ENCODE data around the gene SRRD. TPM values are rescaled to one million over a fixed set of nuclear protein-coding genes. Genes with fewer than 3 reads are reported as not detected.

The SRRD gene
- total and polyA plus RNA-seq, 2 of the 13 experiments (the other 11 are each of a cell fraction or from before 2014, with no cell fraction given), result 22.8 to 36.6 TPM

GRCh38 chr22:26512149-26512793 is 28.6 kb downstream of the SRRD start, which contains the start of gene TFIP11 (continued):
- TF ChIP-seq, protein P1, sequence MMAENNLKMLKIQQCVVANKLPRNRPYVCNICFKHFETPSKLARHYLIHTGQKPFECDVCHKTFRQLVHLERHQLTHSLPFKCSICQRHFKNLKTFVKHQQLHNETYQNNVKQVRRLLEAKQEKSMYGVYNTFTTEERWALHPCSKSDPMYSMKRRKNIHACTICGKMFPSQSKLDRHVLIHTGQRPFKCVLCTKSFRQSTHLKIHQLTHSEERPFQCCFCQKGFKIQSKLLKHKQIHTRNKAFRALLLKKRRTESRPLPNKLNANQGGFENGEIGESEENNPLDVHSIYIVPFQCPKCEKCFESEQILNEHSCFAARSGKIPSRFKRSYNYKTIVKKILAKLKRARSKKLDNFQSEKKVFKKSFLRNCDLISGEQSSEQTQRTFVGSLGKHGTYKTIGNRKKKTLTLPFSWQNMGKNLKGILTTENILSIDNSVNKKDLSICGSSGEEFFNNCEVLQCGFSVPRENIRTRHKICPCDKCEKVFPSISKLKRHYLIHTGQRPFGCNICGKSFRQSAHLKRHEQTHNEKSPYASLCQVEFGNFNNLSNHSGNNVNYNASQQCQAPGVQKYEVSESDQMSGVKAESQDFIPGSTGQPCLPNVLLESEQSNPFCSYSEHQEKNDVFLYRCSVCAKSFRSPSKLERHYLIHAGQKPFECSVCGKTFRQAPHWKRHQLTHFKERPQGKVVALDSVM (CRISPR knock-in tag; IDR thresholded peaks at IDR 0.05), result peak; percentile 26; the same call in 1 of the 2 replicates
- TF ChIP-seq MXD4 (CRISPR knock-in tag; IDR thresholded peaks at IDR 0.05) (peak; percentile 95), ZNF775 (CRISPR knock-in tag; IDR thresholded peaks at IDR 0.05; ENCODE audit: borderline replicate concordance) (no peak), MIER3 (CRISPR knock-in tag; IDR thresholded peaks at IDR 0.05; ENCODE audit: borderline replicate concordance) (peak; percentile 77; the same call in 1 of the 2 replicates), ZNF317 (CRISPR knock-in tag; IDR thresholded peaks at IDR 0.05) (peak; percentile 85), ZNF503 (CRISPR knock-in tag; IDR thresholded peaks at IDR 0.05) (no peak)
- TF ChIP-seq, protein P2, sequence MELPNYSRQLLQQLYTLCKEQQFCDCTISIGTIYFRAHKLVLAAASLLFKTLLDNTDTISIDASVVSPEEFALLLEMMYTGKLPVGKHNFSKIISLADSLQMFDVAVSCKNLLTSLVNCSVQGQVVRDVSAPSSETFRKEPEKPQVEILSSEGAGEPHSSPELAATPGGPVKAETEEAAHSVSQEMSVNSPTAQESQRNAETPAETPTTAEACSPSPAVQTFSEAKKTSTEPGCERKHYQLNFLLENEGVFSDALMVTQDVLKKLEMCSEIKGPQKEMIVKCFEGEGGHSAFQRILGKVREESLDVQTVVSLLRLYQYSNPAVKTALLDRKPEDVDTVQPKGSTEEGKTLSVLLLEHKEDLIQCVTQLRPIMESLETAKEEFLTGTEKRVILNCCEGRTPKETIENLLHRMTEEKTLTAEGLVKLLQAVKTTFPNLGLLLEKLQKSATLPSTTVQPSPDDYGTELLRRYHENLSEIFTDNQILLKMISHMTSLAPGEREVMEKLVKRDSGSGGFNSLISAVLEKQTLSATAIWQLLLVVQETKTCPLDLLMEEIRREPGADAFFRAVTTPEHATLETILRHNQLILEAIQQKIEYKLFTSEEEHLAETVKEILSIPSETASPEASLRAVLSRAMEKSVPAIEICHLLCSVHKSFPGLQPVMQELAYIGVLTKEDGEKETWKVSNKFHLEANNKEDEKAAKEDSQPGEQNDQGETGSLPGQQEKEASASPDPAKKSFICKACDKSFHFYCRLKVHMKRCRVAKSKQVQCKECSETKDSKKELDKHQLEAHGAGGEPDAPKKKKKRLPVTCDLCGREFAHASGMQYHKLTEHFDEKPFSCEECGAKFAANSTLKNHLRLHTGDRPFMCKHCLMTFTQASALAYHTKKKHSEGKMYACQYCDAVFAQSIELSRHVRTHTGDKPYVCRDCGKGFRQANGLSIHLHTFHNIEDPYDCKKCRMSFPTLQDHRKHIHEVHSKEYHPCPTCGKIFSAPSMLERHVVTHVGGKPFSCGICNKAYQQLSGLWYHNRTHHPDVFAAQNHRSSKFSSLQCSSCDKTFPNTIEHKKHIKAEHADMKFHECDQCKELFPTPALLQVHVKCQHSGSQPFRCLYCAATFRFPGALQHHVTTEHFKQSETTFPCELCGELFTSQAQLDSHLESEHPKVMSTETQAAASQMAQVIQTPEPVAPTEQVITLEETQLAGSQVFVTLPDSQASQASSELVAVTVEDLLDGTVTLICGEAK (IDR thresholded peaks at IDR 0.05), result peak; percentile 81
- TF ChIP-seq, protein P2 (CRISPR knock-in tag; IDR thresholded peaks at IDR 0.05), result peak; percentile 73
- TF ChIP-seq, protein P3, sequence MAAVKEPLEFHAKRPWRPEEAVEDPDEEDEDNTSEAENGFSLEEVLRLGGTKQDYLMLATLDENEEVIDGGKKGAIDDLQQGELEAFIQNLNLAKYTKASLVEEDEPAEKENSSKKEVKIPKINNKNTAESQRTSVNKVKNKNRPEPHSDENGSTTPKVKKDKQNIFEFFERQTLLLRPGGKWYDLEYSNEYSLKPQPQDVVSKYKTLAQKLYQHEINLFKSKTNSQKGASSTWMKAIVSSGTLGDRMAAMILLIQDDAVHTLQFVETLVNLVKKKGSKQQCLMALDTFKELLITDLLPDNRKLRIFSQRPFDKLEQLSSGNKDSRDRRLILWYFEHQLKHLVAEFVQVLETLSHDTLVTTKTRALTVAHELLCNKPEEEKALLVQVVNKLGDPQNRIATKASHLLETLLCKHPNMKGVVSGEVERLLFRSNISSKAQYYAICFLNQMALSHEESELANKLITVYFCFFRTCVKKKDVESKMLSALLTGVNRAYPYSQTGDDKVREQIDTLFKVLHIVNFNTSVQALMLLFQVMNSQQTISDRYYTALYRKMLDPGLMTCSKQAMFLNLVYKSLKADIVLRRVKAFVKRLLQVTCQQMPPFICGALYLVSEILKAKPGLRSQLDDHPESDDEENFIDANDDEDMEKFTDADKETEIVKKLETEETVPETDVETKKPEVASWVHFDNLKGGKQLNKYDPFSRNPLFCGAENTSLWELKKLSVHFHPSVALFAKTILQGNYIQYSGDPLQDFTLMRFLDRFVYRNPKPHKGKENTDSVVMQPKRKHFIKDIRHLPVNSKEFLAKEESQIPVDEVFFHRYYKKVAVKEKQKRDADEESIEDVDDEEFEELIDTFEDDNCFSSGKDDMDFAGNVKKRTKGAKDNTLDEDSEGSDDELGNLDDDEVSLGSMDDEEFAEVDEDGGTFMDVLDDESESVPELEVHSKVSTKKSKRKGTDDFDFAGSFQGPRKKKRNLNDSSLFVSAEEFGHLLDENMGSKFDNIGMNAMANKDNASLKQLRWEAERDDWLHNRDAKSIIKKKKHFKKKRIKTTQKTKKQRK (IDR thresholded peaks at IDR 0.05; ENCODE audit: low read length), result no peak
